ENCODE measurements around the gene SLC25A30. TPM values are rescaled to one million over a fixed set of nuclear protein-coding genes. Genes with fewer than 3 reads are reported as not detected.
A peak's percentile ranks its signal among the peaks of the same experiment; 100 is the strongest.
"Not testable (repeated sequence)": the region's sequence is repeated elsewhere in the genome, so short reads cannot be mapped to it uniquely, and the experiment has no call there.

SLC25A30 gene
- polyA plus RNA-seq, 3 donors from 2014 or later: 0.77 to 2.0 (median 1.5) TPM

GRCh38 chr13:45380708-45381107 is 37.5 kb downstream of the SLC25A30 start:
- not testable (repeated sequence) for H3K36me3 Mint-ChIP-seq

GRCh38 chr13:45379516-45379915 is 38.7 kb downstream of the SLC25A30 start:
- DNase-seq; H3K36me3 Mint-ChIP-seq; H3K27me3 Mint-ChIP-seq (ENCODE audit: low read depth in 3 of 3); H3K27ac Mint-ChIP-seq; H3K4me3 Mint-ChIP-seq; H3K9me3 Mint-ChIP-seq; H3K4me1 Mint-ChIP-seq: not testable (repeated sequence)

More at GRCh38 chr13:45380708-45381107, 37.5 kb downstream of the SLC25A30 start:
- H3K27me3 Mint-ChIP-seq (ENCODE audit: low read depth in 3 of 3); H3K9me3 Mint-ChIP-seq; H3K4me1 Mint-ChIP-seq; H3K4me3 Mint-ChIP-seq; DNase-seq; H3K27ac Mint-ChIP-seq: not testable (repeated sequence)

- not testable (repeated sequence) for H3K27ac Mint-ChIP-seq; H3K36me3 Mint-ChIP-seq; DNase-seq; H3K4me1 Mint-ChIP-seq; H3K9me3 Mint-ChIP-seq; H3K27me3 Mint-ChIP-seq (ENCODE audit: low read depth in 3 of 3); H3K4me3 Mint-ChIP-seq
Measured at GRCh38 chr13:45378786-45379185, 39.4 kb downstream of the SLC25A30 start.

GRCh38 chr13:45377314-45377713 is 40.9 kb downstream of the SLC25A30 start:
- not testable (repeated sequence) for H3K4me1 Mint-ChIP-seq; H3K27me3 Mint-ChIP-seq (ENCODE audit: low read depth in 3 of 3); H3K27ac Mint-ChIP-seq; DNase-seq; H3K9me3 Mint-ChIP-seq; H3K4me3 Mint-ChIP-seq; H3K36me3 Mint-ChIP-seq

- not testable (repeated sequence) for H3K27me3 Mint-ChIP-seq (ENCODE audit: low read depth in 3 of 3); H3K36me3 Mint-ChIP-seq; H3K4me3 Mint-ChIP-seq; H3K9me3 Mint-ChIP-seq; DNase-seq; H3K4me1 Mint-ChIP-seq; H3K27ac Mint-ChIP-seq
Measured at GRCh38 chr13:45376651-45377050, 41.5 kb downstream of the SLC25A30 start.

- H3K27me3 Mint-ChIP-seq (ENCODE audit: low read depth in 3 of 3): peaks cover 0 to 3% (median 2%) of the 10 kb centered on the region in 3 donors
- peaks cover 6 to 8% of the 10 kb centered on the region in 2 donors for H3K4me1 Mint-ChIP-seq
- no peak for DNase-seq
- H3K9me3 Mint-ChIP-seq: no peaks in the 10 kb centered on the region
- H3K4me3 Mint-ChIP-seq: no peak overlapping the region
- no peaks in the 10 kb centered on the region for H3K36me3 Mint-ChIP-seq
- no peak overlapping the region for H3K27ac Mint-ChIP-seq
Measured at GRCh38 chr13:45374917-45375316, 43.3 kb downstream of the SLC25A30 start.

GRCh38 chr13:45373162-45373547 is 45.0 kb downstream of the SLC25A30 start:
- Mint-ChIP-seq H3K4me3 (no peak overlapping the region), H3K27me3 (ENCODE audit: low read depth in 3 of 3) (peaks cover 1 to 5% (median 2%) of the 10 kb centered on the region in 3 donors), H3K4me1 (peaks cover 17 to 20% of the 10 kb centered on the region in 2 donors), H3K9me3 (no peaks in the 10 kb centered on the region), H3K36me3 (peaks cover 0 to 4% (median 0%) of the 10 kb centered on the region in 3 donors), H3K27ac (no peak overlapping the region)
- DNase-seq: no peak

- Mint-ChIP-seq H3K27ac (no peak overlapping the region), H3K4me3 (no peak overlapping the region), H3K4me1 (peaks cover 24 to 27% of the 10 kb centered on the region in 2 donors), H3K36me3 (peaks cover 0 to 4% (median 0%) of the 10 kb centered on the region in 3 donors), H3K9me3 (no peaks in the 10 kb centered on the region), H3K27me3 (ENCODE audit: low read depth in 3 of 3) (peaks cover 1 to 5% (median 2%) of the 10 kb centered on the region in 3 donors)
- no peak for DNase-seq
Measured at GRCh38 chr13:45372189-45373161, 45.7 kb downstream of the SLC25A30 start.

- Mint-ChIP-seq H3K27ac (no peak overlapping the region), H3K27me3 (ENCODE audit: low read depth in 3 of 3) (peaks cover 2 to 5% (median 4%) of the 10 kb centered on the region in 3 donors), H3K9me3 (no peaks in the 10 kb centered on the region), H3K4me3 (no peak overlapping the region), H3K36me3 (peaks cover 0 to 7% (median 0%) of the 10 kb centered on the region in 3 donors), H3K4me1 (peaks cover 33 to 36% of the 10 kb centered on the region in 2 donors)
- DNase-seq: peak; percentile 43 to 58 (median 54)
Measured at GRCh38 chr13:45370922-45371406, 47.2 kb downstream of the SLC25A30 start.

GRCh38 chr13:45369116-45369515 is 49.1 kb downstream of the SLC25A30 start:
- Mint-ChIP-seq H3K27ac (peak overlapping the region in 4 of 6 donors; percentile 7 to 81 (median 54)), H3K4me3 (peak overlapping the region in 2 of 5 donors; percentile 15 to 39), H3K27me3 (ENCODE audit: low read depth in 3 of 3) (peaks cover 2 to 4% (median 4%) of the 10 kb centered on the region in 3 donors), H3K9me3 (no peaks in the 10 kb centered on the region), H3K36me3 (peaks cover 0 to 8% (median 4%) of the 10 kb centered on the region in 3 donors), H3K4me1 (peaks cover 34 to 37% of the 10 kb centered on the region in 2 donors)
- DNase-seq: no peak

- no peaks in the 10 kb centered on the region for H3K9me3 Mint-ChIP-seq
- no peak for DNase-seq
- H3K27me3 Mint-ChIP-seq (ENCODE audit: low read depth in 3 of 3): peaks cover 2 to 4% (median 4%) of the 10 kb centered on the region in 3 donors
- peaks cover 4 to 14% (median 9%) of the 10 kb centered on the region in 3 donors for H3K36me3 Mint-ChIP-seq
- H3K27ac Mint-ChIP-seq: peak overlapping the region; percentile 72 to 87 (median 81)
- peak overlapping the region in 4 of 5 donors; percentile 36 to 61 (median 40) for H3K4me3 Mint-ChIP-seq
- H3K4me1 Mint-ChIP-seq: peaks cover 37 to 42% of the 10 kb centered on the region in 2 donors
Measured at GRCh38 chr13:45368571-45368970, 49.6 kb downstream of the SLC25A30 start.

GRCh38 chr13:45368005-45368404 is 50.2 kb downstream of the SLC25A30 start:
- Mint-ChIP-seq H3K4me3 (peak overlapping the region in 4 of 5 donors; percentile 6 to 74 (median 50)), H3K9me3 (no peaks in the 10 kb centered on the region), H3K27me3 (ENCODE audit: low read depth in 3 of 3) (peaks cover 2 to 4% (median 4%) of the 10 kb centered on the region in 3 donors), H3K4me1 (peaks cover 41 to 46% of the 10 kb centered on the region in 2 donors), H3K27ac (peak overlapping the region; percentile 80 to 93 (median 82)), H3K36me3 (peaks cover 5 to 16% (median 11%) of the 10 kb centered on the region in 3 donors)
- no peak for DNase-seq

- Mint-ChIP-seq H3K4me1 (peaks cover 46 to 47% of the 10 kb centered on the region in 2 donors), H3K27ac (peak overlapping the region; percentile 80 to 93 (median 82)), H3K36me3 (peaks cover 5 to 19% (median 11%) of the 10 kb centered on the region in 3 donors), H3K9me3 (no peaks in the 10 kb centered on the region), H3K27me3 (ENCODE audit: low read depth in 3 of 3) (peaks cover 2 to 4% (median 2%) of the 10 kb centered on the region in 3 donors), H3K4me3 (peak overlapping the region; percentile 6 to 81 (median 60))
- DNase-seq: peak; percentile 63 to 73 (median 67)
Measured at GRCh38 chr13:45367358-45367757, 50.8 kb downstream of the SLC25A30 start.

- no peak overlapping the region for H3K4me3 Mint-ChIP-seq
- H3K9me3 Mint-ChIP-seq: no peaks in the 10 kb centered on the region
- H3K4me1 Mint-ChIP-seq: peaks cover 42 to 48% of the 10 kb centered on the region in 2 donors
- H3K36me3 Mint-ChIP-seq: peaks cover 5 to 26% (median 18%) of the 10 kb centered on the region in 3 donors
- peak overlapping the region in 3 of 6 donors; percentile 23 to 71 (median 67) for H3K27ac Mint-ChIP-seq
- peaks cover 0 to 4% (median 2%) of the 10 kb centered on the region in 3 donors for H3K27me3 Mint-ChIP-seq (ENCODE audit: low read depth in 3 of 3)
- DNase-seq: no peak
Measured at GRCh38 chr13:45365558-45365885, 52.7 kb downstream of the SLC25A30 start.
